NB4 (cell line): ENCODE results near the gene PEAK1.
A peak's percentile ranks its signal among the peaks of the same experiment; 100 is the strongest.

Source experiments
- DNase-seq: peaks from one replicate; pipeline ENCODE4 v3.0.0; 2010; ENCODE audit warnings: low read depth
- H3K4me3 ChIP-seq: one replicate; pipeline ENCODE4 v1.5.1; 2011; ENCODE audit warnings: mild to moderate bottlenecking, low read depth, low read length, moderate library complexity
- MYC ChIP-seq: IDR thresholded peaks from 2 replicates; pipeline ENCODE4 v1.6.1; 2011; ENCODE audit warnings: low read depth, low read length
- POLR2A ChIP-seq: IDR thresholded peaks from 2 replicates; pipeline ENCODE4 v1.6.1; 2011; ENCODE audit warnings: mild to moderate bottlenecking; ENCODE audit not compliant: insufficient read length; ENCODE audit errors: extremely low read depth
- TF ChIP-seq, protein P1 (sequence below): IDR thresholded peaks from 2 replicates; pipeline ENCODE4 v1.6.1; 2011; ENCODE audit warnings: low read depth, low read length
- TF ChIP-seq, protein P2 (sequence below): IDR thresholded peaks from one replicate; pipeline ENCODE4 v1.5.1; 2012; ENCODE audit warnings: low read depth, low read length

The PEAK1 gene

DNA sequence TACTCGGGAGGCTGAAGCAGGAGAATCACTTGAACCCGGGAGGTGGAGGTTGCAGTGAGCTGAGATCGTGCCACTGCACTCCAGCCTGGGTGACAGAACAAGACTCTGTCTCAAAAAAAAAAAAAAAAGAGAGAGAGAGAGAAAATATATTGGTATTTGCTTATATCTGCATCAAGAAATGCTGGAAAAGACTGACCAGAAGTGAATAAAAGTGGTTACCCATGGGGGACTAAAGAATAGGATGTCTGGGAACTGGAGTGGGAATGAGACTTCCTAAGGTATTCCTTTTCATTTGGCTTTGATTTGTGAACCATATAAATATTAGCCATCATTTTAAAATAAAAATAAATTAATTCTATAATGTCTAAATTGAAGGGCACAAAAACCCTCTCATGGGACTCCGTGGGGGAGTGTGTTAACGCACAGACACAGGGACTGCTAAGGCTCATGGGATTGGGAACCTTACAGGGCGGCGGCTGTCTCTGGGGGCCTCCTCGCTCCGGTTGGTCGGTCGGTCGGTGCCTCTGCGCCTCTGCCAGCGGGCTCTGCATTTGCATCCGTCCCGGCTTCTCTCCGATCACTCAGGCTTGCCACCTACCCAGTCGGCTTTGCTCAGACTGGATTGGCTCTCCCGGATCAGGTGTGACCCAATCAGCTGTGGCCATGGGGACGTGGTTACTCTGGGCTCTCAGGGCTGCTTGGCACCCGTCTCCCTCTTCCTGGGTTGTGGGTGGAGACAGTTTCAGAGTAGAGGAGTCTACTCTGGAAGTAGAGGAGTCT lies 336.3 kb downstream of the PEAK1 start:
- peak overlapping the region; percentile 29 for H3K4me3 ChIP-seq

DNA sequence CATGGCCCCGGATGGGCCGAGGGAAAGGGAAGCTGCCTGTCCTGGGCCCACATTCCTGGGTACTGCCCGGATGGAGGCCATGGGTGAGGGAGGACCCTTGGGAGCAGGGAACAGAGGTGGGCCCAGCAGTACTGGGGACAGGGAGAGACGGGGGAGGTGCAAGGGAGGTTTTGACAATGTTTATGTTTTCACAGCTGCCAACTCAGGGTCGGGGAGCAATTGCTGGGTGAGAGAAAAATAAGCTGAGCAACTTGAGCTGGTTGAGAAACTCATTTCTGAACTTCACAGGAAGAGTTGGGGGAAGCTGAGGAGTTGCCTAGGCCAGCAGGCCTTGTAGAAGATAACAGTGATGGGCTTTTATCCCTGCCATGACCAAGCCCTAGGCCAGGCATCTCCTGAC lies 337.9 kb downstream of the PEAK1 start:
- TF ChIP-seq, protein P1, sequence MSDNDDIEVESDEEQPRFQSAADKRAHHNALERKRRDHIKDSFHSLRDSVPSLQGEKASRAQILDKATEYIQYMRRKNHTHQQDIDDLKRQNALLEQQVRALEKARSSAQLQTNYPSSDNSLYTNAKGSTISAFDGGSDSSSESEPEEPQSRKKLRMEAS = no peak
- TF ChIP-seq, protein P2, sequence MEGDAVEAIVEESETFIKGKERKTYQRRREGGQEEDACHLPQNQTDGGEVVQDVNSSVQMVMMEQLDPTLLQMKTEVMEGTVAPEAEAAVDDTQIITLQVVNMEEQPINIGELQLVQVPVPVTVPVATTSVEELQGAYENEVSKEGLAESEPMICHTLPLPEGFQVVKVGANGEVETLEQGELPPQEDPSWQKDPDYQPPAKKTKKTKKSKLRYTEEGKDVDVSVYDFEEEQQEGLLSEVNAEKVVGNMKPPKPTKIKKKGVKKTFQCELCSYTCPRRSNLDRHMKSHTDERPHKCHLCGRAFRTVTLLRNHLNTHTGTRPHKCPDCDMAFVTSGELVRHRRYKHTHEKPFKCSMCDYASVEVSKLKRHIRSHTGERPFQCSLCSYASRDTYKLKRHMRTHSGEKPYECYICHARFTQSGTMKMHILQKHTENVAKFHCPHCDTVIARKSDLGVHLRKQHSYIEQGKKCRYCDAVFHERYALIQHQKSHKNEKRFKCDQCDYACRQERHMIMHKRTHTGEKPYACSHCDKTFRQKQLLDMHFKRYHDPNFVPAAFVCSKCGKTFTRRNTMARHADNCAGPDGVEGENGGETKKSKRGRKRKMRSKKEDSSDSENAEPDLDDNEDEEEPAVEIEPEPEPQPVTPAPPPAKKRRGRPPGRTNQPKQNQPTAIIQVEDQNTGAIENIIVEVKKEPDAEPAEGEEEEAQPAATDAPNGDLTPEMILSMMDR = no peak
- TF ChIP-seq MYC (no peak), POLR2A (no peak)
- no peak overlapping the region for H3K4me3 ChIP-seq
- DNase-seq = no peak

More for the DNA sequence above, 336.3 kb downstream of the PEAK1 start:
- peak; percentile 93 for DNase-seq
- TF ChIP-seq, protein P2 = no peak
- peak; percentile 24 for TF ChIP-seq POLR2A
- TF ChIP-seq, protein P1 = no peak
- TF ChIP-seq MYC = no peak

DNA sequence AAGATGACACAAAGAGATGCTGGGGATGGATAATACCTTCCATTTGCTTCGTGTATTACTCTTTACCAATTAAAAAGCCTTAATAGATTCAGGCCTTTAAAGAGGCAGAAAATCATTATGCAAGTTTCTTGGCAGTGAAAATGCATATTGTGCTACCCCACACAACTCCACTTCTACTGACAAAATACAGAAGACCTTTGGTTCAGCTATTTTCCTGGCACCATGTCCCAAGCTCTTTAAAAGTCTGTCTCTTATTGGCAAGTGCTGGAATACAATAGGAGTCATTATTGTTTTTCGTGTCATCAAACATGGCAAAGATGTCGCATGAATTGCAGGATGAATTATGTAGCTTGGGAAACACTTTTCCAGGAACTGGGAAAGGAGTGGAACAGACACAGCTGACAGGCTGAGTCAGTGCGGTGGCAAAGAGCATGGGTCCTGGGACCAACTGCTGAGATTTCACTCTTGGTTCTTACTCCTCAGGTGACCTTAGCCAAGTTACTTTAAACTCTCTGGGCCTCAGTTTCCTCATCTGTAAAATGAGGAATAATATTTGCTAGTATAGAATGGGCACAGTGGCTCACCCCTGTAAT lies 343.5 kb downstream of the PEAK1 start:
- TF ChIP-seq POLR2A = no peak
- TF ChIP-seq, protein P2 = no peak
- TF ChIP-seq, protein P1 = no peak

DNA sequence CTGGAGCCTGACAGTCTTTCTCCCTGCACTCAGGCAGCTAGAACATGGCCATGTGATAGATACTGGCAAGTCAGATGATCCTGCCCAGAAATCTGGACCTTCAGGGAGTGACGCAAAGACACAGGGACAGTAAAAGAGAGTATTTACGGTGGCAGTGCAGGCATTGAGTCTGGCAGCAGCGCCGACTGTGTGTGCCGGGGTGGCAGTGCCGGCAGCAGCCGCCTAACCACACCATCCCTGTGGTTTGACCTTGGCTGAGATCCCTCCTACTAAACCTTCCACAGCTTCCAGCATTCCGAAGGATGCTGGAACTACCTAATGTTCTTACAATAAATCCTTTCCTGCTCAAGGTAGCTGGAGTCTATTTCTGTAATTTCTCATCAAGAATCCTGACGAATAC lies 344.4 kb downstream of the PEAK1 start:
- H3K4me3 ChIP-seq = no peak overlapping the region
- TF ChIP-seq, protein P2 = no peak
- TF ChIP-seq, protein P1 = no peak
- TF ChIP-seq MYC (no peak), POLR2A (no peak)
- no peak for DNase-seq

More for the DNA sequence above, 343.5 kb downstream of the PEAK1 start:
- DNase-seq = no peak
- H3K4me3 ChIP-seq = no peak overlapping the region

DNA sequence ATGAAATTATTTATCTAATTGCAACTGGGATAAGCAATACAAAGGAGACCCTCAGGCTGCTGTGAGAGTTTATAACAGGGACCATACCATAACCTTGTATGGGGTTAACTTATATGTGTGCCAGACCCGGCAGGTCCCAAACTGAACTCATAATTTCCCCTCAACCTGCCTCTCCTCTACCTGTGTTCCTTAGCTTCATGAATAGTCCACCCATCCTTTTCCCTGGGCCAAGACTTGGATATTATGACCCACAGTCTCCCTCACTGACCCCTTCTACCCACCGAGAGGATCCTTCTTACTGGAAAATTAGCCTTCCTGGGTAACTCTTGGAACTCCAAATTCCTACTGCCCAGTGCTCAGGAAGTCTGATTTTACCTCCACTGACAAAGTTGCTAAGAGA lies 345.6 kb downstream of the PEAK1 start:
- DNase-seq = no peak
- H3K4me3 ChIP-seq = no peak overlapping the region
- TF ChIP-seq, protein P2 = no peak
- TF ChIP-seq, protein P1 = no peak
- no peak for TF ChIP-seq POLR2A
- no peak for TF ChIP-seq MYC
